GM12878 (cell line): ENCODE results near the gene SYDE2. TPM values are rescaled to one million over a fixed set of nuclear protein-coding genes. Genes with fewer than 3 reads are reported as not detected.

Source experiments
- ATAC-seq: fragments of 200-7000 bp; cut with Tn5 transposase; 3 replicates; pipeline ENCODE4 v1.9.1; 2020; ENCODE audit warnings: mild to moderate bottlenecking, moderate library complexity
- BruUV-seq: library from RNA; stranded (reverse); fragments of 400-500 nt; replicated peaks from 2 replicates; lab custom pipeline; 2021; lab: Mats Ljungman, UMichigan
- CTCF ChIA-PET: fragments of 300-600 bp; sonication (Branson Sonifier 250); formaldehyde crosslinking; extraction: SDS; loops from one replicate; lab custom pipeline; 2021; ENCODE audit warnings: inconsistent platforms; lab: Yijun Ruan, JAX
- POLR2A ChIA-PET: fragments of 350-600 bp; formaldehyde crosslinking; extraction: SDS; loops from one replicate; lab custom pipeline; 2021; ENCODE audit warnings: inconsistent platforms; lab: Charles Lee
- RAD21 ChIA-PET: fragments of 300-600 bp; sonication (Branson Sonifier 250); formaldehyde crosslinking; loops from one replicate; lab custom pipeline; 2023; ENCODE audit warnings: antibody characterized with exemption; ENCODE audit not compliant: unreplicated experiment; lab: Charles Lee
- SMC1A ChIA-PET: fragments of 300-600 bp; sonication (Branson Sonifier 250); formaldehyde crosslinking; loops from one replicate; lab custom pipeline; 2023; ENCODE audit not compliant: unreplicated experiment, uncharacterized antibody; lab: Charles Lee
- DNase-seq: peaks from one replicate; pipeline ENCODE4 v3.0.0-alpha.2; 2011; ENCODE audit warnings: low read depth, low spot score
- FAIRE-seq: peaks from 3 replicates; lab custom pipeline; 2011; peaks lifted over from hg19 to GRCh38; lab: Jason Lieb, UNC
- H2AFZ ChIP-seq: 2 replicates; pipeline ENCODE4 v1.6.0; 2011; ENCODE audit warnings: low read depth, low read length, control low read depth; ENCODE audit not compliant: control insufficient read depth
- H3K27ac ChIP-seq: 2 replicates; pipeline ENCODE4 v1.5.1; 2011; ENCODE audit warnings: control low read depth; ENCODE audit not compliant: control insufficient read depth, insufficient read depth
- H3K27me3 ChIP-seq, 2 experiments: replicated peaks in 1 of 2; 2 replicates each; pipeline versions ENCODE4 v1.6.0 to v1.6.1; 2011; ENCODE audit warnings: low read length in 1 of 2; ENCODE audit not compliant: control insufficient read depth in 2 of 2, insufficient read depth in 2 of 2
- H3K36me3 ChIP-seq, 2 experiments: 2 replicates each; pipeline ENCODE4 v1.5.1; 2011; ENCODE audit warnings: low read length in 1 of 2; ENCODE audit not compliant: control insufficient read depth in 2 of 2, insufficient read depth in 2 of 2
- H3K4me1 ChIP-seq: 2 replicates; pipeline ENCODE4 v1.6.1; 2011; ENCODE audit warnings: mild to moderate bottlenecking, low read length, moderate library complexity, mixed read lengths; ENCODE audit not compliant: control insufficient read depth, insufficient read depth
- H3K4me2 ChIP-seq: 2 replicates; pipeline ENCODE4 v1.6.0; 2011; ENCODE audit warnings: control low read depth; ENCODE audit not compliant: control insufficient read depth, insufficient read depth
- H3K4me3 ChIP-seq: fragments of 200-600 bp; sonication (generic); 2 replicates; pipeline ENCODE4 v1.5.1; 2016
- H3K79me2 ChIP-seq: 2 replicates; pipeline ENCODE4 v1.6.0; 2011; ENCODE audit warnings: low read length; ENCODE audit not compliant: control insufficient read depth, insufficient read depth
- H3K9ac ChIP-seq: 2 replicates; pipeline ENCODE4 v1.8.0; 2011; ENCODE audit warnings: low read length, control low read depth, mixed read lengths; ENCODE audit not compliant: control insufficient read depth, insufficient read depth
- H3K9me3 ChIP-seq: replicated peaks from 3 replicates; pipeline ENCODE4 v1.5.1; 2011; ENCODE audit warnings: mild to moderate bottlenecking, low read length; ENCODE audit not compliant: control insufficient read depth, insufficient read depth
- H4K20me1 ChIP-seq: 2 replicates; pipeline ENCODE4 v1.6.0; 2011; ENCODE audit not compliant: control insufficient read depth, insufficient read depth
- BHLHE40 ChIP-seq, 2 experiments: fragments of 450-650 bp in 1 of 2; IDR thresholded peaks; 2 replicates each; pipeline ENCODE4 v1.6.1; 2011 to 2017; ENCODE audit warnings: low read depth in 2 of 2, borderline replicate concordance in 1 of 2, improper control_type of control experiment in 1 of 2, low read length in 1 of 2, mild to moderate bottlenecking in 1 of 2
- BMI1 ChIP-seq: fragments of 450-650 bp; IDR thresholded peaks from 2 replicates; pipeline ENCODE4 v1.6.1; 2016; ENCODE audit warnings: mild to moderate bottlenecking, moderate library complexity, borderline replicate concordance
- REST ChIP-seq: IDR thresholded peaks from 2 replicates; pipeline ENCODE4 v1.6.1; 2012; ENCODE audit warnings: mild to moderate bottlenecking, low read depth, low read length
- WGBS: methylation state at CpG from one replicate; pipeline ENCODE4 v1.1.6; 2016; ENCODE audit warnings: low lambda C conversion rate; ENCODE audit not compliant: insufficient replicate concordance, insufficient coverage; ENCODE audit errors: missing lambda C conversion rate; 5-methylcytosine and 5-hydroxymethylcytosine counted together
- in situ Hi-C: fragments of 300-500 bp; cut with MboI; formaldehyde crosslinking; loops from 9 replicates; pipeline ENCODE4 v1.14.3; 2018; ENCODE audit warnings: mixed read lengths
- intact Hi-C: fragments of 100-400 bp; cut with micrococcal nuclease; formaldehyde crosslinking; loops from one replicate; pipeline ENCODE4 v1.14.2; 2022; ENCODE audit not compliant: unreplicated experiment
- polyA plus RNA-seq, 11 experiments: library from polyadenylated mRNA; depleted of rRNA in 4 of 11; unstranded in 6 of 11; stranded (reverse) in 5 of 11; fragments of >200 nt; fragmentation: Nextera tagmentation in 4 of 11; fragmentation: Illumina TruSeq in 1 of 11; extraction: Ambion mirVana in 4 of 11; extraction: Trizol in 1 of 11; gene quantifications; 1 replicate in 1 of 11; 2 replicates in 10 of 11; pipeline versions ENCODE4 v1.2.1 to v1.2.3, GENCODE V29; 2011 to 2016; ENCODE audit warnings: inconsistent platforms in 2 of 11, missing spikeins in 2 of 11, low read depth in 1 of 11
- total RNA-seq, 4 experiments: library from RNA; depleted of rRNA in 3 of 4; stranded (reverse); fragments of >200 nt in 3 of 4; fragmentation: Illumina TruSeq in 1 of 4; extraction: Trizol in 1 of 4; gene quantifications; 2 replicates each; pipeline versions ENCODE4 v1.2.1 to v1.2.3, GENCODE V29; 2013 to 2021

SYDE2 gene
- total and polyA plus RNA-seq, 10 of the 15 experiments (the other 5 are each of a cell fraction or from before 2014, with no cell fraction given) = 0.37 to 4.1 (median 1.8) TPM; not detected in 1

- Histone ChIP-seq H3K27ac (no peak overlapping the region), H2AFZ (peak overlapping the region; percentile 87), H3K27me3 (peaks cover 0 to 3% of the 10 kb centered on the region in 2 experiments; a peak in 3 of 4 replicates), H3K79me2 (peaks cover 4% of the 10 kb centered on the region), H3K9ac (peak overlapping the region; percentile 51; the same call in 1 of the 2 replicates), H4K20me1 (no peaks in the 10 kb centered on the region), H3K36me3 (no peaks in the 10 kb centered on the region), H3K4me2 (peak overlapping the region; percentile 95), H3K4me3 (peak overlapping the region; percentile 78), H3K9me3 (no peaks in the 10 kb centered on the region), H3K4me1 (no peaks in the 10 kb centered on the region)
- ChIA-PET CTCF (no interaction called here), RAD21 (no interaction called here), SMC1A (interaction anchor here (1.0 kb wide), 1 partner anchor 16 kb away, joined by 3 read pairs; no protein-coding TSS in a partner anchor), POLR2A (no interaction called here)
- no TSS peak for BruUV-seq
- 18% methylated on average over 14 of the region's 14 CpGs for WGBS
- DNase-seq (no peak), FAIRE-seq (no peak), ATAC-seq (peak; percentile 37)
- TF ChIP-seq REST (no peak), BMI1 (peak; percentile 25; the same call in 1 of the 2 replicates), BHLHE40 (IDR thresholded peaks at IDR 0.05; ENCODE audit: borderline replicate concordance in 1 of 2, low read depth in 2 of 2, low read length in 1 of 2) (peak in 1 of 2 experiments; percentile 16; a peak in 1 of 4 replicates)
- in situ Hi-C loops (no loop called here), intact Hi-C loops (loop anchor here (5.0 kb wide), 1 partner anchor 50 kb away; no protein-coding TSS in a partner anchor)
Measured at GRCh38 chr1:85202092-85202863, 1.5 kb upstream of the SYDE2 start.
